Fibroblast of lung (primary cell): ENCODE data around the gene PCDHGC4. TPM values are rescaled to one million over a fixed set of nuclear protein-coding genes. Genes with fewer than 3 reads are reported as not detected.

Experiments used
- DNase-seq, 2 donors: peaks; one replicate each; pipeline versions ENCODE4 v3.0.0 to v3.0.0-alpha.2; 2010; ENCODE audit warnings: low read depth in 2 of 2
- H2AFZ ChIP-seq: 2 replicates; pipeline ENCODE4 v1.5.1; 2012; ENCODE audit warnings: low read length, control low read depth, inconsistent platforms
- H3K27ac ChIP-seq: 2 replicates; pipeline ENCODE4 v1.5.1; 2011; ENCODE audit warnings: low read length, control low read depth; ENCODE audit not compliant: insufficient read depth
- H3K27me3 ChIP-seq: 2 replicates; pipeline ENCODE4 v1.5.1; 2011; ENCODE audit warnings: mild to moderate bottlenecking, low read length; ENCODE audit not compliant: control insufficient read depth, insufficient read depth
- H3K36me3 ChIP-seq: 2 replicates; pipeline ENCODE4 v1.5.1; 2011; ENCODE audit warnings: low read length; ENCODE audit not compliant: control insufficient read depth, insufficient read depth
- H3K4me1 ChIP-seq: 2 replicates; pipeline ENCODE4 v1.5.1; 2011; ENCODE audit warnings: low read length; ENCODE audit not compliant: control insufficient read depth, insufficient read depth; ENCODE audit errors: extremely low read depth
- H3K4me2 ChIP-seq: 2 replicates; pipeline ENCODE4 v1.5.1; 2011; ENCODE audit warnings: low read length, control low read depth; ENCODE audit not compliant: insufficient read depth; ENCODE audit errors: extremely low read depth
- H3K4me3 ChIP-seq, 4 experiments: fragments of 200-600 bp in 1 of 4; sonication (generic) in 1 of 4; replicated peaks in 1 of 4; 2 replicates each; pipeline ENCODE4 v1.5.1; 2011 to 2016; ENCODE audit warnings: low read length in 4 of 4, low read depth in 3 of 4, mild to moderate bottlenecking in 3 of 4, control low read depth in 2 of 4, inconsistent platforms in 1 of 4, mixed read lengths in 1 of 4; ENCODE audit not compliant: insufficient read depth in 1 of 4; ENCODE audit errors: control extremely low read depth in 1 of 4
- H3K79me2 ChIP-seq: 2 replicates; pipeline ENCODE4 v1.5.1; 2012; ENCODE audit warnings: mild to moderate bottlenecking, low read length, inconsistent platforms; ENCODE audit not compliant: control insufficient read depth, insufficient read depth
- H3K9ac ChIP-seq: 2 replicates; pipeline ENCODE4 v1.5.1; 2011; ENCODE audit warnings: mild to moderate bottlenecking, low read length, control low read depth; ENCODE audit not compliant: insufficient read depth
- H3K9me3 ChIP-seq: 2 replicates; pipeline ENCODE4 v1.5.1; 2012; ENCODE audit warnings: low read depth, low read length; ENCODE audit not compliant: control insufficient read depth, insufficient read depth
- H4K20me1 ChIP-seq: 2 replicates; pipeline ENCODE4 v1.5.1; 2011; ENCODE audit warnings: low read length; ENCODE audit not compliant: control insufficient read depth, insufficient read depth; ENCODE audit errors: extremely low read depth
- EZH2 ChIP-seq: IDR thresholded peaks from 2 replicates; pipeline ENCODE4 v1.5.1; 2012; ENCODE audit warnings: low read length, control low read depth, mild to moderate bottlenecking; ENCODE audit errors: missing control alignments
- polyA plus RNA-seq, 2 donors: library from polyadenylated mRNA; depleted of rRNA in 1 of 2; stranded (reverse) in 1 of 2; unstranded in 1 of 2; fragments of >200 nt; gene quantifications; 2 replicates each; pipeline ENCODE4 v1.2.1, GENCODE V29; 2011 to 2012; ENCODE audit warnings: missing spikeins in 1 of 2
- total RNA-seq: library from RNA; depleted of rRNA; stranded (reverse); fragments of >200 nt; gene quantifications from 2 replicates; pipeline ENCODE4 v1.2.1, GENCODE V29; 2014
- TF ChIP-seq, protein P1 (sequence below), 2 donors: IDR thresholded peaks in 1 of 2; conservative IDR thresholded peaks in 1 of 2; 1 replicate in 1 of 2; 2 replicates in 1 of 2; pipeline ENCODE4 v1.5.1; 2011 to 2012; ENCODE audit warnings: low read length in 2 of 2, control low read depth in 1 of 2, inconsistent platforms in 1 of 2, low read depth in 1 of 2, mild to moderate bottlenecking in 1 of 2

The PCDHGC4 gene
- total and polyA plus RNA-seq, 2 donors (not counting 1 experiment from before 2014, with no cell fraction given) = 0.48 to 3.0 TPM

DNA sequence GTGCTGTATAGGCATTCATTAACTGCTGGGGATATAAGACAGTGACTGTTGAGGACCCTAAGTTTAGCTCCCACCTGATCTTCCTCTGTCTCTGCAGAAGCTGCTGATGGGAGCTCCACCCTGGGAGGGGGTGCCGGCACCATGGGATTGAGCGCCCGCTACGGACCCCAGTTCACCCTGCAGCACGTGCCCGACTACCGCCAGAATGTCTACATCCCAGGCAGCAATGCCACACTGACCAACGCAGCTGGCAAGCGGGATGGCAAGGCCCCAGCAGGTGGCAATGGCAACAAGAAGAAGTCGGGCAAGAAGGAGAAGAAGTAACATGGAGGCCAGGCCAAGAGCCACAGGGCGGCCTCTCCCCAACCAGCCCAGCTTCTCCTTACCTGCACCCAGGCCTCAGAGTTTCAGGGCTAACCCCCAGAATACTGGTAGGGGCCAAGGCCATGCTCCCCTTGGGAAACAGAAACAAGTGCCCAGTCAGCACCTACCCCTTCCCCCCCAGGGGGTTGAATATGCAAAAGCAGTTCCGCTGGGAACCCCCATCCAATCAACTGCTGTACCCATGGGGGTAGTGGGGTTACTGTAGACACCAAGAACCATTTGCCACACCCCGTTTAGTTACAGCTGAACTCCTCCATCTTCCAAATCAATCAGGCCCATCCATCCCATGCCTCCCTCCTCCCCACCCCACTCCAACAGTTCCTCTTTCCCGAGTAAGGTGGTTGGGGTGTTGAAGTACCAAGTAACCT, 26.2 kb downstream of the PCDHGC4 start:
- H3K4me2 ChIP-seq = no peak overlapping the region
- H3K4me1 ChIP-seq = peaks cover 57% of the 10 kb centered on the region
- DNase-seq = no peak
- no peak overlapping the region for H3K4me3 ChIP-seq
- H3K79me2 ChIP-seq = peaks cover 1% of the 10 kb centered on the region
- no peak for TF ChIP-seq EZH2
- TF ChIP-seq, protein P1, sequence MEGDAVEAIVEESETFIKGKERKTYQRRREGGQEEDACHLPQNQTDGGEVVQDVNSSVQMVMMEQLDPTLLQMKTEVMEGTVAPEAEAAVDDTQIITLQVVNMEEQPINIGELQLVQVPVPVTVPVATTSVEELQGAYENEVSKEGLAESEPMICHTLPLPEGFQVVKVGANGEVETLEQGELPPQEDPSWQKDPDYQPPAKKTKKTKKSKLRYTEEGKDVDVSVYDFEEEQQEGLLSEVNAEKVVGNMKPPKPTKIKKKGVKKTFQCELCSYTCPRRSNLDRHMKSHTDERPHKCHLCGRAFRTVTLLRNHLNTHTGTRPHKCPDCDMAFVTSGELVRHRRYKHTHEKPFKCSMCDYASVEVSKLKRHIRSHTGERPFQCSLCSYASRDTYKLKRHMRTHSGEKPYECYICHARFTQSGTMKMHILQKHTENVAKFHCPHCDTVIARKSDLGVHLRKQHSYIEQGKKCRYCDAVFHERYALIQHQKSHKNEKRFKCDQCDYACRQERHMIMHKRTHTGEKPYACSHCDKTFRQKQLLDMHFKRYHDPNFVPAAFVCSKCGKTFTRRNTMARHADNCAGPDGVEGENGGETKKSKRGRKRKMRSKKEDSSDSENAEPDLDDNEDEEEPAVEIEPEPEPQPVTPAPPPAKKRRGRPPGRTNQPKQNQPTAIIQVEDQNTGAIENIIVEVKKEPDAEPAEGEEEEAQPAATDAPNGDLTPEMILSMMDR (conservative IDR thresholded peaks at IDR 0.05 in 1 of 2, IDR thresholded peaks at IDR 0.05 in 1 of 2; ENCODE audit: low read depth in 1 of 2, low read length in 2 of 2) = no peak
- no peak overlapping the region for H3K27ac ChIP-seq
- no peaks in the 10 kb centered on the region for H3K27me3 ChIP-seq
- H3K9me3 ChIP-seq = no peaks in the 10 kb centered on the region
- H4K20me1 ChIP-seq = no peaks in the 10 kb centered on the region
- H3K9ac ChIP-seq = no peak overlapping the region
- peaks cover 19% of the 10 kb centered on the region for H3K36me3 ChIP-seq
- no peak overlapping the region for H2AFZ ChIP-seq

DNA sequence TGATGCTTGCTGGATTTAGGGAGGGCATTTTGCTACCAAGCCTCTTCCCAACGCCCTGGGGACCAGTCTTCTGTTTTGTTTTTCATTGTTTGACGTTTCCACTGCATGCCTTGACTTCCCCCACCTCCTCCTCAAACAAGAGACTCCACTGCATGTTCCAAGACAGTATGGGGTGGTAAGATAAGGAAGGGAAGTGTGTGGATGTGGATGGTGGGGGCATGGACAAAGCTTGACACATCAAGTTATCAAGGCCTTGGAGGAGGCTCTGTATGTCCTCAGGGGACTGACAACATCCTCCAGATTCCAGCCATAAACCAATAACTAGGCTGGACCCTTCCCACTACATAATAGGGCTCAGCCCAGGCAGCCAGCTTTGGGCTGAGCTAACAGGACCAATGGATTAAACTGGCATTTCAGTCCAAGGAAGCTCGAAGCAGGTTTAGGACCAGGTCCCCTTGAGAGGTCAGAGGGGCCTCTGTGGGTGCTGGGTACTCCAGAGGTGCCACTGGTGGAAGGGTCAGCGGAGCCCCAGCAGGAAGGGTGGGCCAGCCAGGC, 27.0 kb downstream of the PCDHGC4 start:
- Histone ChIP-seq H3K4me1 (peaks cover 63% of the 10 kb centered on the region), H2AFZ (no peak overlapping the region), H3K4me2 (no peak overlapping the region), H3K79me2 (peaks cover 1% of the 10 kb centered on the region), H3K9me3 (no peaks in the 10 kb centered on the region), H3K9ac (no peak overlapping the region), H3K27ac (peak overlapping the region; percentile 90), H3K27me3 (no peaks in the 10 kb centered on the region), H3K36me3 (peaks cover 19% of the 10 kb centered on the region), H4K20me1 (no peaks in the 10 kb centered on the region), H3K4me3 (no peak overlapping the region)
- no peak for TF ChIP-seq EZH2
- TF ChIP-seq, protein P1 (conservative IDR thresholded peaks at IDR 0.05 in 1 of 2, IDR thresholded peaks at IDR 0.05 in 1 of 2; ENCODE audit: low read depth in 1 of 2, low read length in 2 of 2) = no peak
- no peak for DNase-seq

DNA sequence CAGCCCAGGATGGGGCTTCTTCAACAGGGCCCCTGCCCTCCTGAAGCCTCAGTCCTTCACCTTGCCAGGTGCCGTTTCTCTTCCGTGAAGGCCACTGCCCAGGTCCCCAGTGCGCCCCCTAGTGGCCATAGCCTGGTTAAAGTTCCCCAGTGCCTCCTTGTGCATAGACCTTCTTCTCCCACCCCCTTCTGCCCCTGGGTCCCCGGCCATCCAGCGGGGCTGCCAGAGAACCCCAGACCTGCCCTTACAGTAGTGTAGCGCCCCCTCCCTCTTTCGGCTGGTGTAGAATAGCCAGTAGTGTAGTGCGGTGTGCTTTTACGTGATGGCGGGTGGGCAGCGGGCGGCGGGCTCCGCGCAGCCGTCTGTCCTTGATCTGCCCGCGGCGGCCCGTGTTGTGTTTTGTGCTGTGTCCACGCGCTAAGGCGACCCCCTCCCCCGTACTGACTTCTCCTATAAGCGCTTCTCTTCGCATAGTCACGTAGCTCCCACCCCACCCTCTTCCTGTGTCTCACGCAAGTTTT, 27.6 kb downstream of the PCDHGC4 start:
- peaks cover 63% of the 10 kb centered on the region for H3K4me1 ChIP-seq
- peak overlapping the region; percentile 48 for H3K9ac ChIP-seq
- peak overlapping the region in 2 of 4 experiments; percentile 45 to 47 for H3K4me3 ChIP-seq

More for the DNA sequence above, 27.6 kb downstream of the PCDHGC4 start:
- Histone ChIP-seq H3K27ac (peak overlapping the region; percentile 90), H2AFZ (no peak overlapping the region), H4K20me1 (no peaks in the 10 kb centered on the region), H3K9me3 (no peaks in the 10 kb centered on the region), H3K4me2 (peak overlapping the region; percentile 71), H3K36me3 (peaks cover 19% of the 10 kb centered on the region), H3K79me2 (peaks cover 1% of the 10 kb centered on the region), H3K27me3 (no peaks in the 10 kb centered on the region)
- TF ChIP-seq EZH2 = no peak
- TF ChIP-seq, protein P1 (conservative IDR thresholded peaks at IDR 0.05 in 1 of 2, IDR thresholded peaks at IDR 0.05 in 1 of 2; ENCODE audit: low read depth in 1 of 2, low read length in 2 of 2) = peak; percentile 80
- DNase-seq = peak; percentile 59 to 66
